Stimulated activated CD4-positive, alpha-beta T cell treated with anti-CD3 and anti-CD28 coated beads, Interleukin-1b, Interleukin-23, amount 100 ng/mL, for 1 hour (primary cell): ENCODE data around the gene TIAM1.

Experiments used
- DNase-seq, 2 donors: peaks; one replicate each; pipeline ENCODE4 v3.0.0-alpha.2; 2020; ENCODE audit warnings: low read depth in 2 of 2

Gene TIAM1

GRCh38 chr21:31204801-31205200, 139.3 kb downstream of the TIAM1 start:
- DNase-seq, result no peak

- DNase-seq, result no peak
Observed at GRCh38 chr21:31203431-31204054, 140.5 kb downstream of the TIAM1 start.

- no peak for DNase-seq
Observed at GRCh38 chr21:31201548-31201947, 142.5 kb downstream of the TIAM1 start.

GRCh38 chr21:31201144-31201543, 142.9 kb downstream of the TIAM1 start:
- no peak for DNase-seq

GRCh38 chr21:31198575-31198974, 145.5 kb downstream of the TIAM1 start:
- no peak for DNase-seq

GRCh38 chr21:31196724-31197123, 147.3 kb downstream of the TIAM1 start:
- DNase-seq, result no peak

GRCh38 chr21:31195334-31196015, 148.6 kb downstream of the TIAM1 start:
- DNase-seq, result no peak

- DNase-seq, result no peak
Observed at GRCh38 chr21:31194510-31195293, 149.4 kb downstream of the TIAM1 start.

GRCh38 chr21:31193761-31194160, 150.3 kb downstream of the TIAM1 start:
- DNase-seq, result no peak

- DNase-seq, result no peak
Observed at GRCh38 chr21:31191553-31191952, 152.5 kb downstream of the TIAM1 start.

- DNase-seq, result no peak
Observed at GRCh38 chr21:31190516-31190915, 153.5 kb downstream of the TIAM1 start.

- DNase-seq, result no peak
Observed at GRCh38 chr21:31187499-31187898, 156.6 kb downstream of the TIAM1 start.

- no peak for DNase-seq
Observed at GRCh38 chr21:31186916-31187315, 157.1 kb downstream of the TIAM1 start.

GRCh38 chr21:31185663-31186062, 158.4 kb downstream of the TIAM1 start:
- no peak for DNase-seq

- DNase-seq, result no peak
Observed at GRCh38 chr21:31184876-31185275, 159.2 kb downstream of the TIAM1 start.

GRCh38 chr21:31184459-31184858, 159.6 kb downstream of the TIAM1 start:
- peak in 1 of 2 donors; percentile 52 for DNase-seq

- peak in 1 of 2 donors; percentile 29 for DNase-seq
Observed at GRCh38 chr21:31182231-31183140, 161.6 kb downstream of the TIAM1 start.

GRCh38 chr21:31181082-31181750, 162.8 kb downstream of the TIAM1 start:
- no peak for DNase-seq

- no peak for DNase-seq
Observed at GRCh38 chr21:31180256-31181081, 163.6 kb downstream of the TIAM1 start.

GRCh38 chr21:31176725-31177124, 167.3 kb downstream of the TIAM1 start:
- DNase-seq, result no peak
